Measurements from ENCODE around the gene ARHGAP33.

The ARHGAP33 gene

GRCh38 chr19:35775046-35775297 lies 392 bp upstream of the ARHGAP33 start:
- no peak for TF ChIP-seq POLR2AphosphoS5 (IDR thresholded peaks at IDR 0.05; ENCODE audit: low read depth, low read length)
- no peak for TF ChIP-seq TAF1 (IDR thresholded peaks at IDR 0.05; ENCODE audit: borderline replicate concordance, insufficient read depth, low read length)
- no peak for TF ChIP-seq SIN3A (IDR thresholded peaks at IDR 0.05; ENCODE audit: borderline replicate concordance, insufficient read depth, low read length)
- no peak for TF ChIP-seq REST (IDR thresholded peaks at IDR 0.05; ENCODE audit: insufficient read depth in 1 of 2, low read depth in 2 of 2, low read length in 2 of 2)
- no peak for TF ChIP-seq FOXP2 (optimal IDR thresholded peaks at IDR 0.05; ENCODE audit: borderline replicate concordance, extremely low read depth, extremely low read length, insufficient read depth)

GRCh38 chr19:35776102-35776788 lies 881 bp downstream of the ARHGAP33 start:
- TF ChIP-seq REST (IDR thresholded peaks at IDR 0.05; ENCODE audit: insufficient read depth in 1 of 2, low read depth in 2 of 2, low read length in 2 of 2) (no peak), TAF1 (IDR thresholded peaks at IDR 0.05; ENCODE audit: borderline replicate concordance, insufficient read depth, low read length) (no peak), POLR2AphosphoS5 (IDR thresholded peaks at IDR 0.05; ENCODE audit: low read depth, low read length) (no peak), FOXP2 (optimal IDR thresholded peaks at IDR 0.05; ENCODE audit: borderline replicate concordance, extremely low read depth, extremely low read length, insufficient read depth) (no peak), SIN3A (IDR thresholded peaks at IDR 0.05; ENCODE audit: borderline replicate concordance, insufficient read depth, low read length) (no peak)

GRCh38 chr19:35777086-35777841 lies 1.9 kb downstream of the ARHGAP33 start:
- TF ChIP-seq REST (IDR thresholded peaks at IDR 0.05; ENCODE audit: insufficient read depth in 1 of 2, low read depth in 2 of 2, low read length in 2 of 2) (no peak), FOXP2 (optimal IDR thresholded peaks at IDR 0.05; ENCODE audit: borderline replicate concordance, extremely low read depth, extremely low read length, insufficient read depth) (no peak), TAF1 (IDR thresholded peaks at IDR 0.05; ENCODE audit: borderline replicate concordance, insufficient read depth, low read length) (no peak), POLR2AphosphoS5 (IDR thresholded peaks at IDR 0.05; ENCODE audit: low read depth, low read length) (no peak), SIN3A (IDR thresholded peaks at IDR 0.05; ENCODE audit: borderline replicate concordance, insufficient read depth, low read length) (no peak)

GRCh38 chr19:35777961-35778360 lies 2.6 kb downstream of the ARHGAP33 start:
- TF ChIP-seq REST (IDR thresholded peaks at IDR 0.05; ENCODE audit: insufficient read depth in 1 of 2, low read depth in 2 of 2, low read length in 2 of 2) (no peak), TAF1 (IDR thresholded peaks at IDR 0.05; ENCODE audit: borderline replicate concordance, insufficient read depth, low read length) (no peak), FOXP2 (optimal IDR thresholded peaks at IDR 0.05; ENCODE audit: borderline replicate concordance, extremely low read depth, extremely low read length, insufficient read depth) (no peak), POLR2AphosphoS5 (IDR thresholded peaks at IDR 0.05; ENCODE audit: low read depth, low read length) (no peak), SIN3A (IDR thresholded peaks at IDR 0.05; ENCODE audit: borderline replicate concordance, insufficient read depth, low read length) (no peak)

Data from PFSK-1 (cell line).